Activated CD8-positive, alpha-beta memory T cell treated with anti-CD3 and anti-CD28 coated beads for 4 hours (primary cell): Measurements from ENCODE around the gene DUOXA2.
"Not testable (repeated sequence)": the region's sequence is repeated elsewhere in the genome, so short reads cannot be mapped to it uniquely, and the experiment has no call there.

Experiments used
- DNase-seq, 2 donors: peaks; one replicate each; pipeline ENCODE4 v3.0.0-alpha.2; 2020; ENCODE audit warnings: low read depth in 2 of 2

DUOXA2 gene

DNA sequence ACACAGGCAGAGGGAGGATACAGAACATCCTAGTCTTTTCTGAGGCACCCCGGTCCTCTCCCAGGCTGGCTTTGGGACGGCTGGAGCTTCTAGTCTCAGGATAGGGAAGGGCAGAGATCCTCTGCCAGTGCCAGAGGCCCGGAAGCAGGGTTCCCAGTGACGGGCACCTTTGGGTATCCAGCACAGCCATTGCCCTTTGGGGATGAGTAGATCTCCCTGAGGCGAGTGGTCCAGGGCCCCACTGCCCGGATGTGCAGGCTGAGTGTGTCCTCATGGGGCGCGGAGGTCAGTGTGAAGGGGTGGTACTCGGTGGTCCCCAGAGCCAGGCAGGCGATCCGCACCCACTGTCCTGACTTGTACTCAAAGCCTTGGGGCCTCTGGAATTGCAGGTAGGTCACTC, 18.5 kb upstream of the DUOXA2 start:
- no peak for DNase-seq

GRCh38 chr15:45097466-45097865, 16.7 kb upstream of the DUOXA2 start:
- DNase-seq, result no peak

DNA sequence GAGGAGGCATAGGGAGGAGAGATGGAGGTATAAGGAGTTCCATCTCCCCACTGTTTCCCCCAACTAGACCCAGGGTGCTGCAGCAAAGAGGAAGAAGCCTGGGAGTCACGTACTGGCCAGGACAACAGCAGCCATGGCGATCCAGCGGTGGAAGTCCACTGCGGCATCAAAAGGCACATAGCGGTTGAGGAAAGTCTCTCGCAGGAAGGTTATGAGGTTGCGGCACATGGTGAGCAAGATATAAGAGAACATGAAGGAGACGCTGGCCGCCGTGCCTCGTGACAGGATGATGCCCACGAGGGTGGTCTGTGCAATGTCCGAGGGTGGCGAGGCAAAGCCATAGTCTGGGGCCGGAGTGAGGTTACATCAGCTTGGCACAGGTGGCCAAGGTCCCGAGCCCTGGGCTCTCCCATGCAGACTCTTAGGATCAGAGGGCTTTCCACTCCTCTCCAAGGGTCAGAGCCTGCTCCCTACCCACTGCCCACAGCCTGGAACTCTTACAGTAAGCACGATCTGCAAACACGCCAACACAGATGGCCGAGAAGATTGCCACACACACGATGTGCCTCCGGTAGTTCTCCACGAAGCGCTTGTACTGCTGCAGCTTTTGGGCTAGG, 14.5 kb upstream of the DUOXA2 start:
- DNase-seq, result no peak

DNA sequence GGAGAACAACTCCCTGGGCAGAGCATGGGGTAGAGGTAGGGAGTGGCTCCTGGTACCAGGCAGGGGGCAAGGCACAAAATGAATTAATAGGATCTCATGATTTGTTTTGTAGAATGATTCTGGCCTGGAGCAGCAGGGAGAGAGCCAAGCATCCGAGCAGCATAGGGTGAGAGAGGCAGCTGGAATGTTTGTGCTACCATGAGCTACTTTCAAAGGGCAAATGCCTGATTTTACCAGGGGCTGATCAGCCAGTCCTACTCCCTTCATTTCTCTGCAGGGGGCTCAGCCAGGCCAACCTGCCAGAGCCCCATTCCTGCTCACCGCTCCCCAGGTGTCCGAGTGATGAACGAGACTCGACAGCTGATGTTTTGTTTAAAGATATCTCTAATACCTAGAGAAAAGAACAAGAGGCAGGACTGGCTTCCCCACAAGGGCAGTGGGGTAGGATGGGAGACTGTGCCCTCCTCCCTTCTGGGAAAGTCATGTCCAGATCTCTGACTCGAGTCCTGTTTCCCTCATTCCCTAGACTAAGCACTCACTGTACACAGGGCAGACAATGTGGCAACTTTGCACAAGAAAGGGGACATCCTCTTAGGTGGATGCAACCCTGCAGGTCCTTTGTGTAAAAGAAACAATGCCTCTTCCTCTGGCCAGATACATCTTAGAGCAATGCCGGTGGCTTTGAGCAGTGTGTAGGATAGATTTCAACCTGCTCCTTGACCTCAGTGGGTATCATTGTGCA, 13.1 kb upstream of the DUOXA2 start:
- DNase-seq, result no peak

DNA sequence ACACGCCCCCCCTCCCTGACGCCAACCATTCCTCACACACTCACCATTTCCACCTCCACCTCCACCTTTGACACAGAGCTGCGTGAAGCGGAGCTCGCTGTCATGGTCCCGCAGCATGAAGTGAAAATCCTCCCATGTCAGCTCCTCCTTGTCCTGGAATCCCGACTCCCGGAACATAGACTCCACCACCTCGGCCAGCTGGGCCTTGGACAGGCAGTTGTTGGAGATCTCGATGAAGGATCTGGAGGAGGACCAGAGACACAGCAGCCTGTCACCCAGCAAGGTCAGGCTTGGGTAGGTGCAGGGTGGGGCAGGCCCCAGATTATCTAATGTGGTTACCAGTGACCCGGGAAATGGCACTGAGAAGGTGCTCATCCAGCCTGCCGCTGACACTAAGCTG, 12.4 kb upstream of the DUOXA2 start:
- no peak for DNase-seq

- no peak for DNase-seq
Observed at GRCh38 chr15:45102226-45102625, 11.9 kb upstream of the DUOXA2 start.

GRCh38 chr15:45104170-45104569, 10.0 kb upstream of the DUOXA2 start:
- DNase-seq, result not testable (repeated sequence)

- no peak for DNase-seq
Observed at GRCh38 chr15:45105586-45105985, 8.5 kb upstream of the DUOXA2 start.

- no peak for DNase-seq
Observed at GRCh38 chr15:45106002-45106790, 7.9 kb upstream of the DUOXA2 start.

- no peak for DNase-seq
Observed at GRCh38 chr15:45107941-45108630, 6.0 kb upstream of the DUOXA2 start.

- no peak for DNase-seq
Observed at GRCh38 chr15:45110256-45110820, 3.8 kb upstream of the DUOXA2 start.

DNA sequence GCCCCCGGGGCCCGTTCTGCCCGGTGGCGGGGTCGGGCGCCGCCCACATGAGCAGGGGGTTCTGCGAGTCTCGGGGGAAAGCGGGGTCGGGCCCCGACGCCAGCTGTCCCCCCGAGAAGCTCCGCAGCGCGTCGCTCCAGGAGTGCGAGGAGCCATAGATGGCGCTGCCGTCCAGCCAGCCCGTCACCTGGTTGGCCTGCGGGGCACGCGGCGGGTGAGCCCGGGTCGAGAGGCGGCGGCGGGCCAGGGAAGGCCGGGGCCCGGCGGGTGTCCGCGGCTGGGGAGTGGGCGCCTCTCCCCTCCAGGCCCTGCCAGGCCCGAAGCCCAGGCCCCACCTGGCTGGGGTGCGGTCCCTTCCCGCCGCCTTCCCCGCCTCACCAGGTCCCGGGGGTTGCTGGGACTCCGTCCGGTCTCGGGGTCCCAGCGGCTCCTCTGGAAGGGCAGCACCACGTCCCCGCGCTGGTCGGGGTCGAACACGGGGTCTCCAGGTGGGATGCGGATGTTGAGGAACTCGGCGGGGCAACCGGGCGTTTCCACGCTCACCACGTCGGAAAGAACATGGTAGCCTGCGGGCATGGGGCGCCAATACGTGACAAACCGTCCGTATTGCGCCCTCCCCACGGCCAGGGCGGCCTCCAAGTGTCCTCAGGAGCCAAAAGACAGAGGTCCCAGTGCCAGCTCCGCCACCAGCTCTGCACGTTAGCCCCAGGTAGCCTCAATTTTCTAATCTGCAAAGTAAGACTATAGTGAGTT, 2.6 kb upstream of the DUOXA2 start:
- DNase-seq, result no peak

DNA sequence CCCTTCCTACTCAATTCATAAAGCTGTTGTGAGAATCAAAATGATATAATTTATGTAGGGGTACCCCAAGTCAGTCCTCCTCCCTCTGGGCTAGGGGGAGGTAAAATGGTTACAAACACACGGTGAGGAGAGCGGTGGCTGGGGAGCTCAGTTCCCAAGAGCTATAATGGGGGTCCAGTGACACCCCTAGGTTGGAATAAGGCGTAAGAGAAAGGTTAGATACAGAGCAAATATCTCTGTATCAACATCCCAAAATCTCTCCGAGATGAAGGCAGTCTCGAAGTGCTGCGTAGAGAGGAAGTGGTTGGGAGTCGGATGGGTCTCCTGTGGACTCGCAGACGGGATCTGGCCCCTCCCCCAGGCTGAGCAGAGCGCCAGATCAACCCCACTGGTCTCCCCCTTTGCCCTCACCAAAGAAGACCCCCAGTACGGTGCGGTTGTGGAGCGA, 2.0 kb upstream of the DUOXA2 start:
- no peak for DNase-seq

GRCh38 chr15:45112591-45113379, 1.3 kb upstream of the DUOXA2 start:
- no peak for DNase-seq

DNA sequence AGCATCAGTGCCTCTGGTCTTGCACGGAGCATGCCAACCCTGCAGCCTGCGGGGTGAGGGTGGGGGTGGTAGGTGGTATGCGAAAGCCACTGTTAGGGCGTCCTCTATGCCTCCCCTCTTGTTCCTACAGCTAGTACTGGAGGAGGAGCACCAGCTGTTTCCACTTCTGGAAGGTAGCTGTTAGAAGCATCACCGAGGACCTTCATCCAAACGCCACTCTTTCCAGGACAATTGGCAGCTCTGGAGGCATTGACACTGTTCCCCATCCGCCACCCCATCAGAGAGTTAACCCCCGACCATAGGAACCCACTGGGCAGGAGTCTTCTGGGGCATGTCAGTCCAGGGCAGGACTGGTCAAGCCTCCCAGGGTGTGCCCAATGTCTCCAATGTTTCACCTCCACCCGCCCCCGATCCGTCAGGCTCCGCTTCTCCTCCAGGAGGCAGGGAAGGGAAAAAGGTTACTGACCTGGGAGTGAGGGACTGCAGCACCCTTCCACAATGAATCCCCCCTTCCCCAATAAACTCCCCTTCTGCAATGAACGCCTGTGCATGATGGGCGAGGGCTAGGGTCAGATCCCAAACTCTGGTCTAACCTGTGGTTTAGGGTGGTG, 641 bp upstream of the DUOXA2 start:
- DNase-seq, result no peak

DNA sequence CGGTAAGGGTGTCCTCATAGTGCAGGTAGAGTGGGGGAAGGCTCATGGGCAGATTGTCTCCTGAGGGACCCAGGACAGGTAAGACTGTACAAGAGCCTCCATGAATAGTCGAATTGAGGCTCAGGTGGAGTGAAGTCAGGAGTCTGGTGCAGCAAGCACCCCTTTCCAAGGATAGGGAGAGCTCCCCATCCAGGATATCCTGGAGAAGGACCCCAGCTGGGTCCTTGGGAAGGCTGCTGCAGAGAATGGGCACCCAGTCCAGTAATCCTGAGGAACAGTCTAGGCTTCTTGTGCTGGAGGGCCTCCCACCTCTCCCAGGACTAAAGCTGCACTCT, 592 bp downstream of the DUOXA2 start:
- no peak for DNase-seq

GRCh38 chr15:45115312-45115820, 1.2 kb downstream of the DUOXA2 start:
- DNase-seq, result no peak

- no peak for DNase-seq
Observed at GRCh38 chr15:45116006-45116481, 1.9 kb downstream of the DUOXA2 start.

DNA sequence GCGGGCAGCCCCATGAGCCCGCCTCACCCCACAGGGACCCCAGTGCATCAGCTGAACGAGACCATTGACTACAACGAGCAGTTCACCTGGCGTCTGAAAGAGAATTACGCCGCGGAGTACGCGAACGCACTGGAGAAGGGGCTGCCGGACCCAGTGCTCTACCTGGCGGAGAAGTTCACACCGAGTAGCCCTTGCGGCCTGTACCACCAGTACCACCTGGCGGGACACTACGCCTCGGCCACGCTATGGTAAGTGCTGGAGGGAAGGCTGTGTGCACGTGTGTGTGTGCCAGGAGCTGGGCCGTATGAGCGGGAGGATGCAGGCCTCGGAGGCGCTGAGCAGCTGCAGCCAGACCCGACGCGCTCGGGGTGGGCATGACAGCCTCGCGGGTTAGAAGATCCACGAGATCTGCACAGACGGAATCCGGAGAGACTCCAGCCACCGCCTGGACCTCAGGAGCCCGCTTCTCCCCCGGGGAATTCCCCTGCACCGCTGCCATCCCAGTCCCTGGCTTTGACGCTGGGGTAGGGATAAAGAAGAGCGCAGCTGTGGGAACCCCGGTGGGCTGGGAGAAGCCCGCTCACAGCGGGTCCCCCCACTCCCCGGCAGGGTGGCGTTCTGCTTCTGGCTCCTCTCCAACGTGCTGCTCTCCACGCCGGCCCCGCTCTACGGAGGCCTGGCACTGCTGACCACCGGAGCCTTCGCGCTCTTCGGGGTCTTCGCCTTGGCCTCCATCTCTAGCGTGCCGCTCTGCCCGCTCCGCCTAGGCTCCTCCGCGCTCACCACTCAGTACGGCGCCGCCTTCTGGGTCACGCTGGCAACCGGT, 2.6 kb downstream of the DUOXA2 start:
- no peak for DNase-seq
